Panc1 (cell line): Measurements from ENCODE around the gene MAST4. TPM values are rescaled to one million over a fixed set of nuclear protein-coding genes. Genes with fewer than 3 reads are reported as not detected.

Source experiments
- ATAC-seq: fragments of 200-7000 bp; cut with Tn5 transposase; 2 replicates; pipeline ENCODE4 v1.9.1; 2020; ENCODE audit warnings: mild to moderate bottlenecking, moderate library complexity
- BruUV-seq: library from RNA; stranded (reverse); fragments of 400-500 nt; replicated peaks from 2 replicates; lab custom pipeline; 2021; lab: Mats Ljungman, UMichigan
- CTCF ChIA-PET: fragments of 300-600 bp; sonication (Branson Sonifier 250); formaldehyde crosslinking; loops from one replicate; lab custom pipeline; 2022; ENCODE audit warnings: antibody characterized with exemption; lab: Charles Lee
- POLR2A ChIA-PET: fragments of 300-600 bp; sonication (Branson Sonifier 250); formaldehyde crosslinking; loops from one replicate; lab custom pipeline; 2022; ENCODE audit warnings: antibody characterized with exemption; lab: Charles Lee
- DNase-seq: peaks from one replicate; pipeline ENCODE4 v3.0.0-alpha.2; 2010; ENCODE audit warnings: low read depth, low spot score
- H3K27ac ChIP-seq: 2 replicates; pipeline ENCODE4 v1.5.1; 2011; ENCODE audit warnings: mild to moderate bottlenecking, low read length, inconsistent platforms
- H3K27me3 ChIP-seq: fragments of 200-500 bp; sonication (Bioruptor generic); 2 replicates; pipeline ENCODE4 v1.6.0; 2014; ENCODE audit warnings: low read length, inconsistent platforms; ENCODE audit not compliant: control insufficient read depth, insufficient read depth
- H3K36me3 ChIP-seq: fragments of 200-500 bp; sonication (Bioruptor generic); 2 replicates; pipeline ENCODE4 v1.5.1; 2014; ENCODE audit warnings: inconsistent platforms, mild to moderate bottlenecking, low read length, moderate library complexity; ENCODE audit not compliant: control insufficient read depth, insufficient read depth
- H3K4me1 ChIP-seq: 2 replicates; pipeline ENCODE4 v1.5.1; 2011; ENCODE audit warnings: inconsistent platforms, mild to moderate bottlenecking, low read length, moderate library complexity; ENCODE audit not compliant: control insufficient read depth, insufficient read depth
- H3K4me3 ChIP-seq, 2 experiments: 2 replicates each; pipeline ENCODE4 v1.5.1; 2011 to 2012; ENCODE audit warnings: low read depth in 2 of 2, low read length in 2 of 2, mild to moderate bottlenecking in 2 of 2, inconsistent platforms in 1 of 2, moderate library complexity in 1 of 2
- H3K9me3 ChIP-seq: fragments of 200-500 bp; sonication (Bioruptor generic); 2 replicates; pipeline ENCODE4 v1.5.1; 2014; ENCODE audit warnings: low read depth, mild to moderate bottlenecking, inconsistent platforms, low read length, moderate library complexity; ENCODE audit not compliant: control insufficient read depth, insufficient read depth
- POLR2AphosphoS5 ChIP-seq: IDR thresholded peaks from 2 replicates; pipeline ENCODE4 v1.6.1; 2012; ENCODE audit warnings: mild to moderate bottlenecking, low read depth, low read length, moderate library complexity
- SIN3A ChIP-seq: IDR thresholded peaks from 2 replicates; pipeline ENCODE4 v1.6.1; 2012; ENCODE audit warnings: low read depth, mild to moderate bottlenecking, low read length, moderate library complexity, borderline replicate concordance; ENCODE audit not compliant: insufficient read depth
- TCF7L2 ChIP-seq: IDR thresholded peaks from 2 replicates; pipeline ENCODE4 v1.6.1; 2011; ENCODE audit warnings: mild to moderate bottlenecking, low read depth, low read length, inconsistent platforms
- in situ Hi-C: cut with HindIII; loops from 2 replicates; pipeline ENCODE4 v1.10.0; 2016; ENCODE audit warnings: low sequenced_read_pairs, low pct_unique_long_range_greater_than_20kb
- intact Hi-C: fragments of 100-400 bp; cut with micrococcal nuclease; formaldehyde crosslinking; loops from one replicate; pipeline ENCODE4 v1.10.0; 2022; ENCODE audit not compliant: unreplicated experiment
- total RNA-seq: library from RNA; stranded (reverse); gene quantifications from one replicate; pipeline ENCODE4 v1.2.1, GENCODE V29; 2021; ENCODE audit not compliant: unreplicated experiment
- TF ChIP-seq, protein P1 (sequence below): fragments of 450-650 bp; IDR thresholded peaks from 2 replicates; pipeline ENCODE4 v1.5.1; 2017; ENCODE audit warnings: mild to moderate bottlenecking
- TF ChIP-seq, protein P2 (sequence below), 2 experiments: IDR thresholded peaks; 2 replicates each; pipeline ENCODE4 v1.6.1; 2011 to 2012; ENCODE audit warnings: low read depth in 2 of 2, control low read depth in 1 of 2, low read length in 1 of 2, mild to moderate bottlenecking in 1 of 2, moderate library complexity in 1 of 2; ENCODE audit not compliant: insufficient read depth in 1 of 2

MAST4 gene
- total RNA-seq, 1 experiment from 2014 or later = 1.8 TPM

DNA sequence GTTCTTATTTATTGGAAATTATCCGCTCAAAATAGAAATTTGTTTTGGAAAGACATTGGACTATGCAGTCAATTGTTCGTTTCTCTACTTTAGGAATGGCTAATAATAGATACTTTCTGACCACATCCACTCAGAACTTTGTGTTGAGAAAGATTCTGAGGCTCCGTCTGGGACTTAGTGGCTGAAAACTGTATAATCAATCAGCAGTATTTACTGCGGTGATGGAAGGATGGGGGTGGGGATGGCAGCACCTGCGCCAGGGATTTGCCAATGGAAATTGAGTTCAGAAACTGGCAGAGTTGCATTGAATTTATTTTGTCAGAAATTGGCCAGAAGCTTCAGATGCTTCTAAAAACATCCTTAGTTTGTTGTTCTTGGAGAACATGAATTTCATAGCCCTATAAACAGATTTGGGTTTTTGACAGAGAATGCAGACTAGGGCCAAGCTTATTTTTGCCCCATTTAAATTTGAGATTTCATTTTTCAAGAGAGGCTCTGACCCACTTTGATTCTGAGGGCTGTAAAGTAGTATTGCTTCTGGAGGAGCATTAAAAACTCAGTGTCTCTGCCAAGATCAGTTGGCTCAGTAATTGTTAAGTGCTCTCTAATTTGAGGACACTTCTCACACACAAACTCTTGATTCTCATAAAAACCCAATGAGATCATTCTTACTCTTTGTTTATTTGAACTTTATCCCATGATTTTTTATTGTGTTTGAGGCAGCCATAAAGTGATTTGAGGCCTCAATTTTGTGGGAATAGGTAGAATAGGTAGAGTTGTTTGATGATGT lies 385.3 kb downstream of the MAST4 start:
- Histone ChIP-seq H3K4me3 (no peak overlapping the region), H3K27ac (no peak overlapping the region), H3K27me3 (no peaks in the 10 kb centered on the region; the same call in 1 of the 2 replicates), H3K36me3 (no peaks in the 10 kb centered on the region), H3K9me3 (no peaks in the 10 kb centered on the region), H3K4me1 (no peaks in the 10 kb centered on the region)
- ChIA-PET CTCF (no interaction called here), POLR2A (no interaction called here)
- intact Hi-C loops = no loop called here
- TF ChIP-seq POLR2AphosphoS5 = no peak
- no peak for TF ChIP-seq SIN3A
- TF ChIP-seq TCF7L2 = no peak
- TF ChIP-seq, protein P1, sequence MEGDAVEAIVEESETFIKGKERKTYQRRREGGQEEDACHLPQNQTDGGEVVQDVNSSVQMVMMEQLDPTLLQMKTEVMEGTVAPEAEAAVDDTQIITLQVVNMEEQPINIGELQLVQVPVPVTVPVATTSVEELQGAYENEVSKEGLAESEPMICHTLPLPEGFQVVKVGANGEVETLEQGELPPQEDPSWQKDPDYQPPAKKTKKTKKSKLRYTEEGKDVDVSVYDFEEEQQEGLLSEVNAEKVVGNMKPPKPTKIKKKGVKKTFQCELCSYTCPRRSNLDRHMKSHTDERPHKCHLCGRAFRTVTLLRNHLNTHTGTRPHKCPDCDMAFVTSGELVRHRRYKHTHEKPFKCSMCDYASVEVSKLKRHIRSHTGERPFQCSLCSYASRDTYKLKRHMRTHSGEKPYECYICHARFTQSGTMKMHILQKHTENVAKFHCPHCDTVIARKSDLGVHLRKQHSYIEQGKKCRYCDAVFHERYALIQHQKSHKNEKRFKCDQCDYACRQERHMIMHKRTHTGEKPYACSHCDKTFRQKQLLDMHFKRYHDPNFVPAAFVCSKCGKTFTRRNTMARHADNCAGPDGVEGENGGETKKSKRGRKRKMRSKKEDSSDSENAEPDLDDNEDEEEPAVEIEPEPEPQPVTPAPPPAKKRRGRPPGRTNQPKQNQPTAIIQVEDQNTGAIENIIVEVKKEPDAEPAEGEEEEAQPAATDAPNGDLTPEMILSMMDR = no peak
- TF ChIP-seq, protein P2, sequence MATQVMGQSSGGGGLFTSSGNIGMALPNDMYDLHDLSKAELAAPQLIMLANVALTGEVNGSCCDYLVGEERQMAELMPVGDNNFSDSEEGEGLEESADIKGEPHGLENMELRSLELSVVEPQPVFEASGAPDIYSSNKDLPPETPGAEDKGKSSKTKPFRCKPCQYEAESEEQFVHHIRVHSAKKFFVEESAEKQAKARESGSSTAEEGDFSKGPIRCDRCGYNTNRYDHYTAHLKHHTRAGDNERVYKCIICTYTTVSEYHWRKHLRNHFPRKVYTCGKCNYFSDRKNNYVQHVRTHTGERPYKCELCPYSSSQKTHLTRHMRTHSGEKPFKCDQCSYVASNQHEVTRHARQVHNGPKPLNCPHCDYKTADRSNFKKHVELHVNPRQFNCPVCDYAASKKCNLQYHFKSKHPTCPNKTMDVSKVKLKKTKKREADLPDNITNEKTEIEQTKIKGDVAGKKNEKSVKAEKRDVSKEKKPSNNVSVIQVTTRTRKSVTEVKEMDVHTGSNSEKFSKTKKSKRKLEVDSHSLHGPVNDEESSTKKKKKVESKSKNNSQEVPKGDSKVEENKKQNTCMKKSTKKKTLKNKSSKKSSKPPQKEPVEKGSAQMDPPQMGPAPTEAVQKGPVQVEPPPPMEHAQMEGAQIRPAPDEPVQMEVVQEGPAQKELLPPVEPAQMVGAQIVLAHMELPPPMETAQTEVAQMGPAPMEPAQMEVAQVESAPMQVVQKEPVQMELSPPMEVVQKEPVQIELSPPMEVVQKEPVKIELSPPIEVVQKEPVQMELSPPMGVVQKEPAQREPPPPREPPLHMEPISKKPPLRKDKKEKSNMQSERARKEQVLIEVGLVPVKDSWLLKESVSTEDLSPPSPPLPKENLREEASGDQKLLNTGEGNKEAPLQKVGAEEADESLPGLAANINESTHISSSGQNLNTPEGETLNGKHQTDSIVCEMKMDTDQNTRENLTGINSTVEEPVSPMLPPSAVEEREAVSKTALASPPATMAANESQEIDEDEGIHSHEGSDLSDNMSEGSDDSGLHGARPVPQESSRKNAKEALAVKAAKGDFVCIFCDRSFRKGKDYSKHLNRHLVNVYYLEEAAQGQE (IDR thresholded peaks at IDR 0.05; ENCODE audit: insufficient read depth in 1 of 2, low read depth in 2 of 2, low read length in 1 of 2) = no peak
- in situ Hi-C loops = no loop called here
- ATAC-seq (no peak), DNase-seq (no peak)
- BruUV-seq = no TSS peak

DNA sequence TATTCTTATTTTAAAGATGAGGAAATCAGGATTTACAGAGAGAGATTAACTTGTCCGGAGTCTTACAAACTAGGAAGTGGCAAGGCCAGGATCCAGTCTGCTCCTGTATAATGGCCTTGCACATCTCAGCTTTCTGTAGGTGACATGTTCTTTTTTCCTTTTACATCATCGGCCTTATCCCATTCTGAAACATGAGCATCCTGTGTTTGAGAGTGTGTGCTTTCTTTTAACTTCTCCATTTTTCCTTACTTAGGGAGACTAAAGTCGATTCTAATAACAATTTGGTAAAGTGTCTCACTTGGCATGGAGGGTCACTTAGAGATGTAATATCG lies 385.8 kb downstream of the MAST4 start:
- no TSS peak for BruUV-seq
- Histone ChIP-seq H3K36me3 (no peaks in the 10 kb centered on the region), H3K27me3 (no peaks in the 10 kb centered on the region; the same call in 1 of the 2 replicates), H3K4me3 (no peak overlapping the region), H3K9me3 (no peaks in the 10 kb centered on the region), H3K27ac (no peak overlapping the region), H3K4me1 (no peaks in the 10 kb centered on the region)
- intact Hi-C loops (no loop called here), in situ Hi-C loops (no loop called here)
- ATAC-seq = no peak
- DNase-seq = no peak
- TF ChIP-seq SIN3A = no peak
- TF ChIP-seq, protein P2 (IDR thresholded peaks at IDR 0.05; ENCODE audit: insufficient read depth in 1 of 2, low read depth in 2 of 2, low read length in 1 of 2) = no peak
- TF ChIP-seq TCF7L2 = no peak
- no peak for TF ChIP-seq POLR2AphosphoS5
- TF ChIP-seq, protein P1 = no peak
- ChIA-PET CTCF (no interaction called here), POLR2A (no interaction called here)
